ENCODE measurements around the gene YPEL2. TPM values are rescaled to one million over a fixed set of nuclear protein-coding genes. Genes with fewer than 3 reads are reported as not detected.

YPEL2 gene
- total RNA-seq, 1 donor, result 7.8 TPM

DNA sequence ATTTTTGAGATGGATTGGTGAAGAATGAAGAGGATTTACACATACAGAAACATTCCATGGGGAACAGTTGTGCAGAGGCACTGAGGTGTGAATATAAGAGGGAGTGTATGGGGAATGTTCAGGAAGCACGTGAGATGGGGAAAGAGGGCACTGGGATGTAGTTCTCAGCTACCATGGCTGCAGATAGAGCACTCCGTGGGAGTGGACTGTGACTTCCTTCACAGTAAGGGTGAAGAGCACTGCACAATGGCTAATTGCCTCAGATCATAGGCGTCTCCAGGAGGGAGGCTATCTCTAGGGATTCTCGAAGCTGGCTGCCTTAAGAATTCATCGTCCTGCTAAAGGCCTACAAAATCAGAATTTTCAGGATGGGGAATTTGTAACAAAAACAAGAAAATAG lies 7.0 kb downstream of the YPEL2 start:
- H3K4me3 ChIP-seq (ENCODE audit: low read depth, low read length), result no peak overlapping the region
- TF ChIP-seq CTCF (IDR thresholded peaks at IDR 0.05; ENCODE audit: insufficient read depth, low read depth, low read length), result no peak
- no peak for DNase-seq (ENCODE audit: low read depth)

DNA sequence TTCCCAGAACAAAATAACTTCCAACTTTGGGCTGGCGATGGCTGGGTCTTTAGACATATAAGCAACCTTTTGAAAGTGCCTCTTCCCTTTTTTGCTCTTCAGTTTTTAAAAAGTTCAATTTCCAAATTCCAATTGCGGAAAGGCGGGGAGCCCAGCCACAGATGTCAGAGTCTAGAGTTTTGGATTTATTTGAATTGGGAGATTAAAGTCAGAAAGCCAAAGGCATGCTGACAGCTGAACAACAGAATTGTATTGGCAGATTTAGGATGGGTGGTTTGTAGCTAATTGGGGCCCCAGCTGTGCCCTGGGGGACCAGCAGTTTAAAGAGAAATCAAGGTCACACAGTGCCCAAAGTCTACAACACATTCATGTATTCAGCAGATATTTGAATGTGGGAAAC lies 10.5 kb downstream of the YPEL2 start:
- no peak for DNase-seq (ENCODE audit: low read depth)
- no peak for TF ChIP-seq CTCF (IDR thresholded peaks at IDR 0.05; ENCODE audit: insufficient read depth, low read depth, low read length)

GRCh38 chr17:59342681-59343131 lies 11.3 kb downstream of the YPEL2 start:
- no peak overlapping the region for H3K4me3 ChIP-seq (ENCODE audit: low read depth, low read length)
- DNase-seq (ENCODE audit: low read depth), result no peak
- TF ChIP-seq CTCF (IDR thresholded peaks at IDR 0.05; ENCODE audit: insufficient read depth, low read depth, low read length), result no peak

More for the DNA sequence above, 10.5 kb downstream of the YPEL2 start:
- no peak overlapping the region for H3K4me3 ChIP-seq (ENCODE audit: low read depth, low read length)

- H3K4me3 ChIP-seq (ENCODE audit: low read depth, low read length), result no peak overlapping the region
- no peak for DNase-seq (ENCODE audit: low read depth)
- no peak for TF ChIP-seq CTCF (IDR thresholded peaks at IDR 0.05; ENCODE audit: insufficient read depth, low read depth, low read length)
These were observed 14.0 kb downstream of the YPEL2 start for GRCh38 chr17:59345476-59345875.

DNA sequence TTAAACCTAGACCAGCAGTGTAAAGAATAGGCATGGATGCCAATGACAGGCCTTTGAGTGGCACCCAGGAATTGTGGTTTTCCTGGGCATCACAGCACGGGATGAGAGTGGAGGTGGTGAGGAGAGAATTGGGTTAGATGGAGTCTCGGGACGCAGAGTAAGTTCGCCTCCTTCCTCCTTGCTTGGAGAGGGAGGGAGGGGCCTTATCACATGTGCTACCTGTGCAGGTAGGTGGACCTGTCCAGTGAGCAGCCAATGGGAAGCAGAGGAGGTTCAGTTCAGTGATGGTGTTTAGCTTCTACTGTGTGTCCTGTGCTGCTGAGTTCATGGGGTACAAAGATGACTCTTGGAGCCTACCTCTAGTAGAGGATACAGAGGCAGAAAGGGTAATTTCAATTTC lies 14.9 kb downstream of the YPEL2 start:
- no peak for TF ChIP-seq CTCF (IDR thresholded peaks at IDR 0.05; ENCODE audit: insufficient read depth, low read depth, low read length)
- no peak for DNase-seq (ENCODE audit: low read depth)

DNA sequence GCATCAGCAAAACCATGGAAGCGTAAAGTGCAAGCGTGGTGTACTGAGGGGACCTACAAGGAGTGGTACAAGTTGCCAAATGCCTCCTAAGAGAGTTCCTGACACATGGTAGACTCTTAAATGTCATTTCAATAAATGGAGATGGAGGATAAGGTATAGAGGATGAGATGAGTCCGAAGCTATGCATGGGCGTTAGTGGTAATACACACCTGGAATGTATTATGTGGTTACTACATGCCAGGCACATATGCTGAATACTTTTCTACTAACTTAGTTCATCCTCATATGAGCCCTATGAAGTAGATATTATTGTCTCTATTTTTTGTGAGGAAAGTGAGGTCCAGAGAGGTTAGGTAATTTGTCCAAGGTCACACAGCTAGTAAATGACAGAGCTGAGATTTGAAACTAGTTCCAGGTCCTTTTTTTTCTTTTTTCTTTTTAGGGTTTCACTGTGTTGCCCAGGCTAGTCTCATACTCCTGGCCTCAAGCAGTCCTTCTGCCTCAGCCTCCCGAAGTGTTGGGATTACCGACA lies 15.5 kb downstream of the YPEL2 start:
- no peak for TF ChIP-seq CTCF (IDR thresholded peaks at IDR 0.05; ENCODE audit: insufficient read depth, low read depth, low read length)
- no peak overlapping the region for H3K4me3 ChIP-seq (ENCODE audit: low read depth, low read length)
- no peak for DNase-seq (ENCODE audit: low read depth)

More for the DNA sequence above, 14.9 kb downstream of the YPEL2 start:
- no peak overlapping the region for H3K4me3 ChIP-seq (ENCODE audit: low read depth, low read length)

GRCh38 chr17:59347975-59348391 lies 16.5 kb downstream of the YPEL2 start:
- H3K4me3 ChIP-seq (ENCODE audit: low read depth, low read length), result no peak overlapping the region
- no peak for DNase-seq (ENCODE audit: low read depth)
- no peak for TF ChIP-seq CTCF (IDR thresholded peaks at IDR 0.05; ENCODE audit: insufficient read depth, low read depth, low read length)

Data from fibroblast of villous mesenchyme (primary cell).